Measurements from ENCODE around the gene RFTN1.

RFTN1 gene

DNA sequence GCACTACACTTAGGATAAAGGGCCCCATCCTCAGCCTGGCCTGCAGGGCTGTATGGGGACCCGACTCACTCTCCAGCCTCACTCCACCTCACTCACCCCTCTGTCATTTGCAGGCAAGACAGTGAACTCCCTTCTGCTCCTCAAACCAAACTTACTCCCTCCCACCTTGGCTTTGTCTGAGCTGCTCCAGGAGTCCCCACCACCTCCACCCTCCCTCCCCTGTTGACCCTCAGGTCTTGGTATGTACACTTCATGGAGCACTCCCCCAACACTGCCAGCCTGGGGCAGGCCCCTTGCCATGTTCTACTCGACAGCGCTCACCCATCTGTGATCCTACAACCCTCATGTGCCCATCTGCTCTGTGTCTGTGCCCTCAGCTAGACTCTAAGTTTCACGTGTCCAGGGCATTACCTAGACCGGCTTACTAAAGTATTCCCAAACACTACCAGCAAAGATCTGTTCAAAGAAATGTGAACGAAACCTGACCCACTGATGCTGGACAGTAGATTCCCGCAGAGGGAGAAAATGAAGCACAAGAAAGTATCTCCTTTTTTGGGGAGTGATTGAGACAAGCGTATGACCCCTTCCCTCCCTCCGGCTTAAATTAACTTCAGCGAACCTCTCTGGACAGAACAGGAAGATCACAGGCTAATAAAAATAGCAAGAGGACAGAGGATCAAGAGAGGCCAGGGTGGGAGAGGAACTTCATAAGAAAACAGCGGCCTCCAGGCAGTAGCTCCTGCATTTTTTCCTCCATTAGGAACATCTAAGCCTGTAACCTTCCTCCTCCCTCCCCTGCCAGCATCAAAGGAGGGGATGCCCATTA is 113.2 kb downstream of the RFTN1 start:
- DNase-seq, result no peak

DNA sequence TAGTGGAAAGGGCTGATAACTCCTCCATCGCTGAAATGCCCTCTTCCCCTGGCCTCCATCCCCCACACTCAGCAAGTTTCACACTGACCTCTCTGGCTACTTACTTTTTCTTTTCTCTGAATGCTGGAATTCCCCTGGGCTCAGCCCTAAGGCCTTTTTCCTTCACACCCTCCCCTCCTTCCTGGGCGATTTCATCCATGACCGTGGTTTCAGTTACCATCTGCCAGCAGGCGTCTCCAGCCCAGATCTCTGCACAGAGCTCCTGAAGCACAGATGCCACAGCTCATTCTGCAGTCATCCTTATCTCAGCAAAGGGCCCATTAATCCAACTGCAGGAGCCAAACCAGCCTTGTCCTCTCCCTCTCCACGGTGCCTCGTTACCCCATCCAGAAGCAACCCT is 114.0 kb downstream of the RFTN1 start:
- no peak for DNase-seq

DNA sequence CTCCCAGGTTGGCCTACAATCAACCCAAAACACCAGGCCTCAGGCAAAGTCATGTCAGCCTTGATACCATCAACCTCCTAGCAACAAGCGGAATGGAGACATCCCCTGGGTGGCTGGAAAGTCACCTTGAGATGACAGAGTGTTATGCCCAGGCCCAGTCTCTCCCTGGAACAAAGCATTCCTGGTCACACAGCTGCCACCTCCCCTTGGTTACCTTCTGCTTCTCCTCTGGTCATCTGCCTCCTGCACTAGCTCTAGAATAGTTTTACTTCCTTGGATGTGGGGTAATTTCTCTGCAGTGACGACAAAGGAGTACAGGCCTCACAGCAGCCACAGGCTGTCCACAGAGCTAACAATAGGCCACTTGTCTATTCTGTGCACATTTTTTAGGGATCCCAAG is 114.9 kb downstream of the RFTN1 start:
- no peak for DNase-seq

DNA sequence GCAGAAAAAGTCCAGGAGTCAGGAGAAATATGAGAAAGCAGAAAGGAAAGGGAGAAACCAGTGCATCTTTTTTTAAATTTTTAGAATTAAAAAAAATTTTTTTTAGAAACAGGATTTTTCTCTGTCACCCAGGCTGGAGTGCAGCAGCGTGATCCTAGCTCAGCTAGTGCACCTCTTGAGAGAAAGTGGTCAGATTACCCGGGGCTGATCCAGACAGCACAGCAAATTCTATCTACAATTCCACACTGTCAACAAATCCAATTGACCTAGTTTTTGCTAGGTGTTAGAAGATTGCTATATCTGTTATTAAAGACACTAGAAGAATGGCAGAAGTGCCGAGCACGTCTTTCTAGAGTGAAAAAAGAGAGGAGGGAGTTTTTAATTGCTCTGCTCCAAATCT is 117.3 kb downstream of the RFTN1 start:
- DNase-seq, result no peak

DNA sequence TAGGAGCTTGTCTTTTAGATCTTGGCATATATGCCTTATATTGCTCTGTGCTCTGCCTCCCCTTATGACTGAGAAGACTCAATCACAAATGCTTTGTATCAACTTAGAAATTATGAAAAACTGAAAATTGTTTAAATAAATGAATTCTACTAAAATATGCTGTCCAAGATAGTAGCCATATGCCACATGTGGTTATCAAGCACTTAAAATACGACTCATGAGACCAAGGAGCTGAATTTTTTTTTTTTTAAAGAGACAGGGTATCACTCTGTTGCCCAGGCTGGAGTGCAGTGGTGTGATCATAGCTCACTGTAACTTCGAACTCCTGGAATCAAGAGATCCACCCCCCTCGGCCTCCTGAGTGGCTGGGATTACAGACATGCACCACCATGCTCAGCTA is 118.3 kb downstream of the RFTN1 start:
- DNase-seq, result no peak

DNA sequence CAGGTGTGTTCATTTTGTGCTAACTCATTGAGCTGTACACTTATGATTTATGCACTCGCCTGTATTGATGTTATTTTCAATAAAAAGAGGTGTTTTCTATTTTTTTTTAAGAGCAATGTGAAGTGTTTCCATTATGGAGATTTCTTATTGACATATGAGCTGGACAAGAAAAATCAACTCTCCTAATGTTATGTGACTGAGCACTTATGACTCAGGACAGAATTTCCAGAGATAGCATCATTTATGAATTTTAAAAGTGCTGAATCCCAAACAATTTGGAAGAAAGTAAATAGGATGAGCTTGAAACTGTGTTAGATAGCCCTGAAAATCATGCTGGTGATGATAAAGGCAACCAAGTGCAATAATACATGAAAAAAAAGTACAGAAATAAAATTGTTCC is 118.9 kb downstream of the RFTN1 start:
- no peak for DNase-seq

DNA sequence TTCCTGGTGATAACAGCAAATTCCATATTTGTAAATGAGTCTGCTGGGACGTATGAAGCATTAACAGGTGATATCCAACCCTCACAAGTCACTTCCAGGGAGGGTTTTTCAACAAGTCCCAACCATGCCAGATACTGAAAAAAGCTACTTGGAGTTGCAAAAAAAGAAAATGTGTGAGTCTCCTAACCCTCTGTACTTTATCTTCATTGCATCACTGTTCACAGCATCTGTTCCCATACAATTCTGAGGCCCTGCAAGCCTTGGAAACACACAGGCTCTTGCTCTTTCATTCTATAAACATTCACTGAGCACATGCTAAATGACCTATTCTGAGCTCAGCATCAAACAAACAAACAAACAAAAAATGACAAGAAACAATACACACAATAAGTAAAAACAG is 120.8 kb downstream of the RFTN1 start:
- DNase-seq, result no peak

DNA sequence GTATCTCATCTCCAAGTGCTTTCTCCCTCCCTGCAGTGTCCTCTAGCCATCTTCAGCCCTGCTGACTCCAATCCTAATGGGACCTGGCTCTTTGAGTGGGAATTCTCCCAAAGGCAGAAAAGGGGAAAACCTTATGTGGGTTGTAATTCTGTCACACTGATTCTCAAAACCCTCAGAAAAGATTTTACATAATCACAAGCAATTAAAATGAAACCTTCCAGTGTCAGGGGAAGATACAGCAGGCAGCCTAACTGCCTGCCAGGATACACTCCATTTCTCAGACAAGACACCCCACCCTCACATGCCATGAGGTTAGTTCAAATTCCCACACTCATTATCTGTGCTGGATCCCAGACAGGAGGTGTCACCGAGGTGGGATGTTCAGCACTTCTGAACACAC is 121.4 kb downstream of the RFTN1 start:
- no peak for DNase-seq

DNA sequence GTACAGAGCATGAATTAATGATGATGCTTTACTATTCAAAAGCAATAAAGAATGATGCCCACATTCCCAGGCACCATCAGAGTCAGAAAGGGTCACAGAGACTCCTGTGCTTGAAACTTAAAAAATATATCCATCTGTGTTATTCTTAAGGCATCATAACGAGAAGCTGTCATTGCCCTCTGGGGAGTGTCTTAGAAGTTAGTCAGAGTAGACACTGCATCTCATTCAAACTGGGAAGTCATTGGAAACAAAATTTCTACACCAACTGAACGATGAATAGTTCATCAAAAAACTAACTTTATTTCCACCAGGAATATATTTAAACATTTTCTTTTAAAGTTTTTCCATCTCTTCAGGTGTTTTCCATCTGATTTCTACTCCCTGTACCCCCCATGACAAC is 122.9 kb downstream of the RFTN1 start:
- DNase-seq, result no peak

DNA sequence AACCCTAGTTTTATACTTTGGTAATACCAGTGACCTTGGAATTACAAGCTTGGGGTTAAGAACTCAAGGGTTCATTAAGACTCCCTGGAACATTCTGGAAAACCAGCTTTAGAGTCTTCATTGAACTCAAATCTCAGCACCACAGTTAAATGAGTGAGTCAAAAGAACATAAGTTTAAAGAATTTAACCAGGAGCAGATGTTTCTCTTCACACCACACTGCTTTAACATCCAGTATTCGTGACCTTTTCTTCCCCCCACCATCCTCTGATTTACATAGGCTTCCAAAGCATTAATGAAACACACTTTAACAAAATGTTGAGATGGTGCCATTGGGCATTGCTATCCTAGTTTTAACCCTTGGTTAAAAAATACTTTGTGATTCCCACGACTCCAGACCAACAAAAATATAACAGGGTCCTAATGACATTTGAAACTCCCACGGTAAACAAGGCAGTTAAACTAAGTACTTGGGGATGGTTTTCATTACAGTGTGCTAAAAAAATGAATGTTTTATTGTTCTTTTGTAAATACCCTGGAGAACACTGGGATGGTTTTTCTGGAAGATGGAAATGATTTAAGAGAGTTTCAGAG is 124.6 kb downstream of the RFTN1 start:
- DNase-seq, result no peak

DNA sequence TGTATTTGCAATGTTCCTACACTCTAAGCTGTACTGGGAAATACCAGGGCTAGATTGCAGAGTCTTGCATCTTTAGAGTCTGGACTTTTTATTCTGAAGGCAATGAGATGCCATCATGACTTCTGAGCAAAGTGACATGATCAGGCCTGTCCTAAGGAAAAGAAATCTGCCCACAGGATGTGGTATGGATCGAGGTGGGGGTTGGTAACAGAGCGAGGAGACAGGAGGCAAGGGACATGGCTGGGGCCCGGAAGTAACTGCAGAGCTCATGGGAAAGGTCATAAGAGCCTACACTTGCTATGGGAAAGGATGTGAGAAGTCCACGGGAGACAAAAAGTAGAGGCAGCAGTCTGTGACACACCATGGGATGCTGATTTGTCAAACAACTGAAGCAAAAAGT is 126.9 kb downstream of the RFTN1 start:
- DNase-seq, result no peak

DNA sequence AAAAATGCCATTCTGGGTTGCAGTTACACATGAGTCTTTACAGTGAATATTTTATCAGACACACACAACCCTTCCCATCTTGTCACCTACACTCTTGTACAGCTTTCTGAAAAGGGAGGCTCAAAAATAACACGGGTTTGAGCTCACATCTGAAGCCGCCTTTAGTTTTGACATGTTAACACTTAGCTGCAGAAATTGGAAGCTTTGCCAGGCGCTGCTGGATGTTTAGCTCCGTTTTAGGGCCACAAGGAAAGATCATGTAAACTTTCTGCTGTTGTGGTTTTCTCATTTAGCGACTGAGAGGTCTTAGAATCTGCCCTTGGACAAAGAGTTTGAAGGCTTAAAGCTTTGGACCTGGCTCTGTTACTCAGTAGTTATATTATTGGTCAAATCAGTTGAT is 128.3 kb downstream of the RFTN1 start:
- no peak for DNase-seq

DNA sequence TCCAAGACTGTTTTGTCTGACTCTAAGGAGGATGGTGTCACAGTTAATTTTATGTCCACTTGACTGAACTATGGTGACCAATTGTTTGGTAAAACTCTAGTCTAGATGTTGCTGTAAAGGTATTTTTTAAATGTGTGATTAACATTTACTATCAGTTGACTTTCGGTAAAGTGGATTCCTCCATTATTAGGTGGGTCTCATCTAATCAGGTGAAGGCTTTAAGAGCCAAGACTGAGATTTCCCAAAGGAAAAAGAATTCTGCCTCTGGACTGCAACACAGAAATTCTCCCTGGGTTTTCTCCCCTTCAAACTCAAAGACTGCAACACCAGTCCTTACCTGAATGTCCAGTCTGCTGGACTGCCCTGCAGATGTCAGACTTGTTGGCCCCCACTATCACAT is 129.6 kb downstream of the RFTN1 start:
- no peak for DNase-seq

DNA sequence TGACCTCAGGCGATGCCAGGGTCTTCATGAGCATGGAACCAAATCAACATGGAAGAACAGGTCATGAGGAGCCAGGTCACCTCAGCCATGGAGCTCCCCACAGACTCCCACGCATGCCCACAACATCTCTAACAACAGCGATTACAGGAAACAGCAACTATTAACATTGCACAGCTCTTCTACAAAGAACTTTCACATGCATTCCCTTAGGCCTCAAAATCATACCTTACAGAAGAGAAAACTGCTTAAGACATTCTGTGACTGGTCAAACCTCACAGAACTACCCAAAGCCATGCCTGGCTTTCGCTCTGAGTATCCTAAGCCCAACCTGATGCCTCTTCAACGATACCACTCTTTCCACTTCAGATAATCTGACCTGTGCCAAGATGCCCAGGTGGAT is 130.7 kb downstream of the RFTN1 start:
- no peak for DNase-seq

DNA sequence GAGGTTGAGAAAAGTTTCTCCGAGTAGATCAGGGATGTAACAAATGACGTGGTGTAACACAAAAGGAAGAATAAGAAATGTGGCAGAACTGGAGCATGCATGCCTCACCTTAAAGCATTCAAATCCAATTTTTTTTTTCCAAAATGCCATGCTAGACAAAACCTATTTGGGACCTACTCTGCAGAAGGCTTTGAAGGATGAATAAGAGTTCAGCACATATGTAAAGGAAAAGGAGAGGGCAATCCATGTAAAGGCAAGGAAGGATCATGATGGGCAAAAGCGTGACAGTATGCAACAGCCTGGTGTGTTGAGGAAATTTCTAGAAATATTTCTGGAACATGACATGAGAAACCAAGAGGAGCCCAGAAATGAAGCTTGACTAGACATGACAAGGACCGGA is 132.1 kb downstream of the RFTN1 start:
- DNase-seq, result no peak

DNA sequence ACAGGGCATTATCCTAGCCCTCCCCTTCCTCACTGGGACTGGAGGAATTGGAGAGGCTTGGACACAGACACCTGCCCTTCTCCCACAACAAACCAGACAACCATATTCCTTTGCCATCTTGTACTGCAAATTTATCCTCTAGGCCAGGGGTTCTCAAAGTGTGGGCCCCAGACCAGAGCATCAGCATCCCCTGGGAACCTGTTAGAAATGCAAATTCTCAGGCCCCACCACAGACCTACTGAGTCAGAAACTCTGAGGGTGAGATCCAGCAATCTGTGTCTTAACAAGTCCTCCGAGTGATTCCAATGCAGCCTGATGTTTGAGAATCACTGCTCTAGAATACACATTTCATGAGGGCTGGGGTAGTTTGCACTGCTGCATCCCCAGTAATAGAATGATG is 133.1 kb downstream of the RFTN1 start:
- DNase-seq, result no peak

DNA sequence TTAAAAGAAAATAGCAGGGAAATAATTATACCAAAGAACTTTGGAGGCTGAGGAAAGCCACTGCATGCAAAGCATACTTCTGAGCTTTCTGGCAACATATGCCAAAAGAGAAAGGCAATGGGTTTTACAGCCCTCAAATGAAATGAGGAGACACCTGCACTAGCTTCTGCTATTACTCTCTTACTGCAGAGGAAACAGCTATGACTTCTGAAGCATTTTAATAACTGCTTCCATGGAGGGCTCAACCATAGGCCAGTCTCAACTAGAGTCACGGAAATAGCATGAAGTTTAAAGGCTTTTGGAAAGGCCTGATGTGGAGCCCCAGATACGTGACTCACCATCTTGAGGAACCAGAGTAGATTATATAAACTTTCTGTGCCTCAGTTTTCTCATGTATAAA is 133.7 kb downstream of the RFTN1 start:
- no peak for DNase-seq

DNA sequence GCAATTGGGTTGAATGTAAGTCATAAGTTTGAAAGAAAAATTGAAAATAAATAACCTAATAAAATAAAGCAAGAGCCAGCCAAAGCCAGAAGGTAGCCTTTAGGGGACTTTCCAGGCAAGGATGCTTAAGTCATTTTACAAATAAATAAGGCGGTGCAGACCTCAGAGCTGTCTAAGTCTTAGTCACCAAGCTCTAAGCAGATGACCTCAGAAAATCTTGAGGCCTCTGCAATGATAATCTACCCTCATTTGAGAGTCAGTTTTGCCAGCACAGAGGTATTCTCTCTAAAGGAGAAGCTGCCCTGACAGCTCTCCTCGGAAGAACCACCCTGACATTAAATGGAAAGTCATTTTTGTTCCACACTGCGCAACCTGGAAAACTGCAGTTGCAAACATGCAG is 134.6 kb downstream of the RFTN1 start:
- no peak for DNase-seq

DNA sequence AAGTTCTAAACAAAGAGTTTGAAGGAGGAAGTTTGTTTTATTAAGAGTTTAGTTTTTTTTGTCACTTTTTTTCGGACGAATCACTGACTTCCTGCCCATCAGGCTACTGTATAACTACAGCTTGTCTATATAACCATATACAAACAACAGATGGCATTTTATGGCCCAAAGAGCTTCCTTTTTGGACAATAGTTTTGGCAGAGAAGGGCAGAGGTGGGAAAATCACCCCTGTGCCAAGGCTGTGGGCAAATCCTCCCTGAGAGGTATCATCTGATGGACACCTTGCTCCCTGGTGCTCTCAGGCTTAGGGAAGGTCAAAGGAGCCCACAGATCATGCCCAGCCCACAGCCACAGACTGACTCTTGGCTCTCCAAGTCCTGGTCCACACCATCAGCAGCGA is 135.1 kb downstream of the RFTN1 start:
- no peak for DNase-seq

DNA sequence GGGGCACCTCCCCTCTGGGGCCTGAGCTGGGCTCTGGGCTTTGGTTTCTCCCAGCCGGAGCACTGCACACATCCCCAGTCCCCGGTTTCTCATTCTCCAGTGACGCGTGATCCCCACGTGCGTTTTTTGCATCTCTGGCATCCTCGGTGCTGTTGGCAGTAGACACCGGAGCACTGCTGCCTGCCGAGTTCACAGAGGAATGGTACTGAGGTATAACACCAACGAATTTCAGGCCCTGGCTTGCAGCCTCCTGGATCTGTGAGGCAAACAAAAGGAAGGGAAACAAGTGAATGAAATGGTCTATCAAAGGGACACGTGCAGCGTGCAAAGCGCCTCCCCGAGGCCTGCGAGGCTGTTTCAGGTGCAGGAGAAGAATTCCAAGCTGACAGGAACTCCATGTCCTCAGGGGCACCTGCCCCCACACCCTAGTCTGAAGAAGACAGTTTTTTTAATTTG is 135.6 kb downstream of the RFTN1 start:
- no peak for DNase-seq

DNA sequence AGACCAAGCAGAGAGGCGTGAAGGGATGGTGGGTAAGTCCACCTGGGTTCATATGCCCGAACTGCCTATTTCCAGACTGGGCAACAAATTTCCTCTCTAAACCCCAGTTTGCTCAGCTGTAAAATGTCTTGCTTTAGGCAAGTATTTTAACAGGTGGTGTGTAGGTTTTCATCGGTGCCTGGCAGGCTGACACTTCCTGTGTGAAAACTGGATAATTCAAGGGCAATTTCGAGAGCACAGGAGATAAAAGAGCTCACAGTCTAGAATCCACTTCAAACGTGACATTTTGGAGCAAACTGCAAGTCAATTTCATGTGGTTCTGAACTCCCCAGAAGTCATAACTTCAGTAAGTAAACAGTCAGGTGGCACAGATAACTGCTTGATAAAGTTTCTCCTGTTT is 136.3 kb downstream of the RFTN1 start:
- peak; percentile 21 to 47 for DNase-seq

DNA sequence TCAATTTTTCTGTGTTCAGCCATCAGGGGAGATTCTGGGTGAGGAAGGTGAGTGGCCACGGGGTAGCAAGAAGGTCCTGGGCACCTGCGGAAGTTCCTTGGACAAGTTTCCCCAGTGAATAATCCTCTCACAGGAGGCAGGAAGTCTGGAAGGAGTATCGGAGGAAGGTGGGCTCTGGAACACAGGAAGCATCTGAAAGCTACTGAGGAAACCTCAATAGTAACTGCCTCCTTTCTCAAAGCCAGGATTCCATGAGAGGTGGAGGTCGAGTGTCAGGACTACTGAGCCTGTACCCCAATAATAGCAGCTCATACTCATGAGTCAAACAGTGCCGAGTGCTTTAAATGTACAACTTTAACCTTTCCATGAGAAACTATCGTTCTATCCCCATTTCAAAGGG is 137.6 kb downstream of the RFTN1 start:
- DNase-seq, result no peak

DNA sequence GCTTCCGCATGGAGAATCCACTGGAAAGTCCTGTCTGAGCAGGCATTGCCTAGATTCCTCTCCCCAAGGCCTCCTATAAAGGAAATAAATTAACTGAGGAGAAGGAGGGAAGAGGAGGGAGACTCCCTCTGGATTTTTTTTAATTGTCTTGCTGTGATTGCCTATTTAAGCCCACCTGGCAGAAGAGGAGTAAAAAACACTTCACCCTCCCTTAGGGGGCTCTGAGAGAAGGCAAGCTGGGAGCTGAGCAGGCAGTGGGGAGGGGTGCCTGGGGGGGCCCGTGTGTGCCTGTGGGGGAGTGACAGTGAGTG is 138.6 kb downstream of the RFTN1 start:
- DNase-seq, result no peak

DNA sequence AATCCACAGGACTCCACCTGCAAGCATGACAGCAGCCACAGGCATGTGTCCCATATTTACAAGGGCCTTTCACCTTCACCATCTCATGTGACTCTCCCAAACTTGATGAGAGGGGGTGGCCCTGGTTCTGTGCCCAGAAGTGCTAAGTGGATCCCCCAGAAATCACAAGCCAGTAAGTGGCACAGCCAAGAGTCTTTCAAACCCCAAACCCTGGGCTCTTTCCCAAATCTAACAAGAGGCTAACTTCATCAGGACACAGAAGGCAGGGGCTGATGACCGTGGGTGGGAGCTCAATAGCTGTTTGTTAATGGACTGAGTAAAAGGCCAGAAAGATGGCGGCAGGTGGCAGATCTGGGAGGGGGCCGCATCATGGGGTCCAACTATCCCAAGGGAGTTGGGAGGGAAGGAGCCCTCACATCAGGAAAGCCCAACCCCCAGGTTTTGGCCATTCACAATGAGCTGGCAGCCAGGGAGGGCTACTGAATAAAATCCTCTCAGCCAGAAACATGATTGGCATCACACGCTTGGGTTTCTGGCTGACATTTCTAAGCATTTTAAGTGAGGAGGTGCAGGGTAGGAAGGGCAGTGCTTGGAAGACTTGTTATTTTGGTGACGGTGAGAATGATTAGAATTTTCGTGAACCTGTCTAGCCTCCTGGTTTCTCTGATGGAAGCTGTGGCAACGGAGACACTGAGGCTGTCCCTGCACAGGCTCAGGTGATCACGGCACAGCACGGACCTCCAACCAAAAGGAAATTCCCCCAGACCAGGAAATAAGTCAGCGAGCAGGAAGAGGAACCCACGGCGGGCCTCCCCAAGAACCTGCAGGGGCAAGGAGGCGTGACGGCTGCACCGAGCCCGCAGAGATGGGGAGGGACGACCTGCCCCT is 139.2 kb downstream of the RFTN1 start:
- peak; percentile 15 to 32 for DNase-seq

Data from CD4-positive, alpha-beta T cell treated with Interferon alpha-2 for 1 hour (primary cell).